ENCODE measurements around the gene MAG. TPM values are rescaled to one million over a fixed set of nuclear protein-coding genes. Genes with fewer than 3 reads are reported as not detected.

The MAG gene
- total RNA-seq, 1 experiment from 2014 or later, result not detected

DNA sequence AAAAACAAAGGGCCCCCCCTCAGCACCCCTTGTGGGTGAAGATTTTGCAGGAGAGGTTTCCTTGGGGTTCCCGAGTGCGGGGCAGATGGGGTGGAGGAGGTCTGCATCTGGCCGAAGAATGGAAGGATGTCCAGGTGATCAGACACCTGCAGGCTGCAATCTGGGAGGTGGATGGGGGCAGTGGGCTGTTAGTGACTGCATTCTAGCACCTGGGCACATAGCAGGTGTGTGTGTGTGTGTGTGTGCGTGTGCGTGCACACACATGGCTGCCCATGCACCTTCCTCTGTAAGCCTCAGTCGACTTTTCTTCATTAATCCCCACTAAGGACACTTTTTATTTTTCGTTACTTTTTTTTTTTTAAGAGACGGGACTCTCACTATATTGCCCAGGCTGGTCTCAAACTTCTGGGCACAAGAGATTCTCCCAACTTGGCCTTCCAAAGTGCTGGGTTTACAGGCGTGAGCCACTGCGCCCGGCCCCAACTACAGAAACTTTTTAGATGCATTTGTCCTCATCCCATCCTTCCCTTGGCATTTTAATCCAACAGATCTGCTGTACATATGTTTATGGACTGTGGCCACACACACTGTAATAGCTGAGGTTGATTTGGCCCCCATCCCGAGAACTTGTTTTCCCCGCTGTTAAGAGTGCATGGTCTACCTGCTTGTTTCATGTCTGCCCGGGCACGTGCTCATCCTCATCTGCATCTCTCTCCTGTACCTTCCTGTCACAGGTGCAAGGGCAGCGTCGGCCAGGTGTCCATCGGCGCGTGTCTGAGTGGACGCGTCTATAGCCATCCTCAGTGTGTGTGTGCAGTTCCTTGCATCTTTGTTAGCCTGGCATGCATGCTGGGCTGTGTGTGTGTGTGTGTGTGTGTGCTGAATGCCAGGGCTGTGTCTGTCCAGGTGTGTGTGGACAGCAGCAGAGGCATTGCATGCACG lies 731 bp downstream of the MAG start:
- no peaks in the 10 kb centered on the region for H3K79me2 ChIP-seq (ENCODE audit: insufficient read depth, low read length)
- no peak overlapping the region for H4K91ac ChIP-seq (ENCODE audit: insufficient read length, low read depth, low read length)
- H3K9me3 ChIP-seq (ENCODE audit: control insufficient read depth, low read depth, low read length), result no peaks in the 10 kb centered on the region
- H3T11ph ChIP-seq (ENCODE audit: low read length), result no peak overlapping the region
- H2BK5ac ChIP-seq (ENCODE audit: insufficient read length, low read length), result no peak overlapping the region
- H4K5ac ChIP-seq (ENCODE audit: insufficient read length, low read depth, low read length), result no peak overlapping the region
- no peak overlapping the region for H3K23ac ChIP-seq (ENCODE audit: insufficient read length, low read depth, low read length)
- no peak overlapping the region for H2AFZ ChIP-seq (ENCODE audit: low read length)
- H2BK12ac ChIP-seq (ENCODE audit: insufficient read length, low read depth, low read length), result no peak overlapping the region
- H2BK15ac ChIP-seq (ENCODE audit: low read depth, low read length), result no peak overlapping the region
- no peak overlapping the region for H2BK20ac ChIP-seq (ENCODE audit: low read depth, low read length, poor library complexity, severe bottlenecking)
- H3K27ac ChIP-seq (ENCODE audit: insufficient read length, low read depth, low read length), result no peak overlapping the region
- H4K20me1 ChIP-seq (ENCODE audit: control insufficient read depth, insufficient read depth, insufficient read length), result no peaks in the 10 kb centered on the region
- Mint-ChIP-seq H3K36me3 (ENCODE audit: insufficient read depth in 1 of 3, low read depth in 3 of 3) (no peaks in the 10 kb centered on the region), H3K4me1 (peaks cover 17 to 25% of the 10 kb centered on the region in 2 experiments), H3K27ac (no peak overlapping the region), H3K4me3 (no peak overlapping the region), H3K9me3 (no peaks in the 10 kb centered on the region), H3K27me3 (ENCODE audit: low read depth) (peaks cover 9% of the 10 kb centered on the region)
- H3K4me2 ChIP-seq (ENCODE audit: insufficient read depth, insufficient read length, low read length), result no peak overlapping the region
- H3K14ac ChIP-seq (ENCODE audit: insufficient read depth, low read length), result no peak overlapping the region; the same call in 1 of the 2 replicates
- H3K4me1 ChIP-seq (ENCODE audit: insufficient read depth, low read length), result no peaks in the 10 kb centered on the region
- no peak overlapping the region for H4K8ac ChIP-seq (replicated peaks; ENCODE audit: insufficient read length, low read depth, low read length)
- H2BK120ac ChIP-seq (ENCODE audit: low read depth, low read length, poor library complexity, severe bottlenecking), result no peak overlapping the region
- no peak for TF ChIP-seq CTCF (conservative IDR thresholded peaks at IDR 0.05)
- no CpG with 5 or more reads among the region's 23 CpGs for WGBS (ENCODE audit: extremely low coverage, insufficient read length, low lambda C conversion rate)
- H2AK5ac ChIP-seq (ENCODE audit: insufficient read length, low read length), result no peak overlapping the region
- H3K56ac ChIP-seq (ENCODE audit: insufficient read length, low read depth, low read length), result no peak overlapping the region
- no peaks in the 10 kb centered on the region for H3K23me2 ChIP-seq (ENCODE audit: insufficient read length, low read depth, low read length, poor library complexity, severe bottlenecking)
- H3K79me1 ChIP-seq (ENCODE audit: insufficient read depth, low read depth, low read length, poor library complexity, severe bottlenecking), result no peaks in the 10 kb centered on the region
- DNase-seq, result no peak
- H3K9ac ChIP-seq (ENCODE audit: extremely low read depth, insufficient read length, low read length), result no peak overlapping the region
- no peak overlapping the region for H3K4ac ChIP-seq (ENCODE audit: low read depth, low read length)
- H3K27me3 ChIP-seq (ENCODE audit: insufficient read depth, low read length), result no peaks in the 10 kb centered on the region
- H3K18ac ChIP-seq (ENCODE audit: insufficient read length, low read depth, low read length), result no peak overlapping the region

Measured in H9 (cell line).